WTC11 (cell line): ENCODE results near the gene RGS16.

Experiments
- ATF3 ChIP-seq: sonication (generic); formaldehyde crosslinking; conservative IDR thresholded peaks from 2 replicates; pipeline ENCODE4 v1.8.1; 2022; ENCODE audit warnings: mild to moderate bottlenecking, missing genetic modification reagents
- CTCF ChIP-seq: fragments of 200-600 bp; IDR thresholded peaks from 2 replicates; pipeline ENCODE4 v1.8.0; 2022; ENCODE audit warnings: antibody characterized with exemption
- FOXP1 ChIP-seq: sonication (generic); formaldehyde crosslinking; IDR thresholded peaks from 2 replicates; pipeline ENCODE4 v1.8.0; 2022; ENCODE audit warnings: missing genetic modification reagents, mild to moderate bottlenecking, moderate library complexity, borderline replicate concordance
- IRF1 ChIP-seq: sonication (generic); formaldehyde crosslinking; IDR thresholded peaks from 2 replicates; pipeline ENCODE4 v1.8.0; 2023; ENCODE audit warnings: missing genetic modification reagents
- NFE2L1 ChIP-seq: sonication (generic); formaldehyde crosslinking; IDR thresholded peaks from 2 replicates; pipeline ENCODE4 v1.8.1; 2023; ENCODE audit warnings: missing genetic modification reagents
- PRDM15 ChIP-seq: sonication (generic); formaldehyde crosslinking; IDR thresholded peaks from 2 replicates; pipeline ENCODE4 v1.8.0; 2022; ENCODE audit warnings: missing genetic modification reagents
- TCF7 ChIP-seq: sonication (generic); formaldehyde crosslinking; IDR thresholded peaks from 2 replicates; pipeline ENCODE4 v1.8.0; 2022; ENCODE audit warnings: mild to moderate bottlenecking, low read depth, missing genetic modification reagents, moderate library complexity
- ZNF121 ChIP-seq: sonication (generic); formaldehyde crosslinking; IDR thresholded peaks from 2 replicates; pipeline ENCODE4 v1.8.0; 2023; ENCODE audit warnings: missing genetic modification reagents
- ZNF232 ChIP-seq: sonication (generic); formaldehyde crosslinking; IDR thresholded peaks from 2 replicates; pipeline ENCODE4 v1.8.0; 2022; ENCODE audit warnings: mild to moderate bottlenecking, missing genetic modification reagents
- ZNF281 ChIP-seq: sonication (generic); formaldehyde crosslinking; IDR thresholded peaks from 2 replicates; pipeline ENCODE4 v1.8.0; 2023; ENCODE audit warnings: mild to moderate bottlenecking, missing genetic modification reagents
- ZNF423 ChIP-seq: fragments of 250-450 bp; sonication (Bioruptor Pico); IDR thresholded peaks from 2 replicates; pipeline ENCODE4 v2.1.2; 2022; ENCODE audit warnings: mild to moderate bottlenecking, moderate library complexity
- ZSCAN18 ChIP-seq: fragments of 250-450 bp; sonication (Bioruptor Pico); IDR thresholded peaks from 2 replicates; pipeline ENCODE4 v2.1.2; 2022; ENCODE audit warnings: mild to moderate bottlenecking, moderate library complexity
- TF ChIP-seq, protein P1 (sequence below): sonication (generic); formaldehyde crosslinking; IDR thresholded peaks from 2 replicates; pipeline ENCODE4 v1.8.1; 2022; ENCODE audit warnings: mild to moderate bottlenecking, moderate library complexity, missing genetic modification reagents
- TF ChIP-seq, protein P2 (sequence below): sonication (generic); formaldehyde crosslinking; IDR thresholded peaks from 2 replicates; pipeline ENCODE4 v1.8.0; 2022; ENCODE audit warnings: mild to moderate bottlenecking, missing genetic modification reagents

DNA sequence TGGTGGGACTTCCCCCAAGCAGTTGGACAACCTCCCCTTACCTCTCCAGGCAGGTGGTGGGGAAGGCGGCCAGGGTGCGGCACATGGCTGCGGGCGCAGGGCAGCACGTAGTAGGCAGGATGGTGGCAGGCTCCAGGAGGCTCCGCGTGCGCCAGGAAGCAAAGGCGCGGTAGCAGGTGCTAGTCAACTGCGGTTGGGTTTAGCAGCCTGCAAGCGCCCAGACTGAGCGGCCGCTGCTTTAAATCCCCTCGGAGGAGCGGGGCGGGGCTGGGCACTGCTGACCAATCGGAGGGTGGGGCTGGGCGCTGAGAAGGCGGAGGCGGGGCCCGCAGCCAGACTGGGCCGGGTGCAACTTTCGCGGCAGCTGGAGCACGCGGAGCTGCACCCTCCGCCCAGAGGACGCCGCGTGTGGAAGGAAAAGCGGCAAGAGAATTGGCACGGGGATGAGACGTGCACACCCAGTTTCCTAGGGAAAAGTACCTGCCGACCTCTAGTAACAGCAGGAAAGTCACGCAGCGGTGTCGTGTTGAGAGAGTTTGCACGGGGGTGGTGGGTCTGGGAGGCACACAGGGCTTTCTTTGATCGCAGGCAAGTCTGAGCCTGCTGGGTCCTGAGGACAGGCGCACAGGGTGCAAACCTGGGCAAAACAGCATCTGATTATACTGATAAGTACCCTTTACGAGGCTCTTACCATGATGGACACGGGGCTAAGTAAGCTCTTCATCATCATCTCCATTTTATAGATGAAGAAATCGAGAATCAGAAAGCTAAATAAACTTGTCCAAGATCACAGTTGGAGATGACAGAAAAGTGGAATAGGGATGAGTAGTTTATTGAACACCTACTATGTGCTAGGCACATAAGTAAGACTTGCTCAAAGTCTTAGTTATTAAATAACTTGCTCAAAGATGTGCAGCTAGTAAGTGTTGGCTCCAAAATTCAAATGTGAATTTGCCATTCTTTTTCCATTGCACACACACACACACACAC lies at the start of gene RGS16:
- TF ChIP-seq NFE2L1 (CRISPR knock-in tag) (no peak; the same call in 1 of the 2 replicates), CTCF (no peak), ZNF423 (no peak), ZSCAN18 (CRISPR knock-in tag) (0 out of 2 replicates have a peak, but pooled peaks have one; percentile 44), IRF1 (CRISPR knock-in tag) (peak; percentile 55), ZNF121 (CRISPR knock-in tag) (no peak), ZNF232 (no peak), ATF3 (no peak; the same call in 1 of the 2 replicates), ZNF281 (CRISPR knock-in tag) (peak; percentile 70), FOXP1 (CRISPR knock-in tag) (peak; percentile 94), PRDM15 (0 out of 2 replicates have a peak, but pooled peaks have one; percentile 51), TCF7 (CRISPR knock-in tag) (no peak)
- TF ChIP-seq, protein P1, sequence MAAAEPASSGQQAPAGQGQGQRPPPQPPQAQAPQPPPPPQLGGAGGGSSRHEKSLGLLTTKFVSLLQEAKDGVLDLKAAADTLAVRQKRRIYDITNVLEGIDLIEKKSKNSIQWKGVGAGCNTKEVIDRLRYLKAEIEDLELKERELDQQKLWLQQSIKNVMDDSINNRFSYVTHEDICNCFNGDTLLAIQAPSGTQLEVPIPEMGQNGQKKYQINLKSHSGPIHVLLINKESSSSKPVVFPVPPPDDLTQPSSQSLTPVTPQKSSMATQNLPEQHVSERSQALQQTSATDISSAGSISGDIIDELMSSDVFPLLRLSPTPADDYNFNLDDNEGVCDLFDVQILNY (CRISPR knock-in tag): peak; percentile 50; the same call in 1 of the 2 replicates
- TF ChIP-seq, protein P2, sequence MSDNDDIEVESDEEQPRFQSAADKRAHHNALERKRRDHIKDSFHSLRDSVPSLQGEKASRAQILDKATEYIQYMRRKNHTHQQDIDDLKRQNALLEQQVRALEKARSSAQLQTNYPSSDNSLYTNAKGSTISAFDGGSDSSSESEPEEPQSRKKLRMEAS (CRISPR knock-in tag): peak; percentile 97
